Bronchial epithelial cell (primary cell): ENCODE measurements around the gene TGFBR2. TPM values are rescaled to one million over a fixed set of nuclear protein-coding genes. Genes with fewer than 3 reads are reported as not detected.
A peak's percentile ranks its signal among the peaks of the same experiment; 100 is the strongest.

Experiments used
- DNase-seq: peaks from one replicate; pipeline ENCODE4 v3.0.0-alpha.2; 2010; ENCODE audit warnings: low read depth
- FAIRE-seq: peaks from 2 replicates; lab custom pipeline; 2011; peaks lifted over from hg19 to GRCh38; lab: Jason Lieb, UNC
- H3K27me3 ChIP-seq: 2 replicates; pipeline ENCODE4 v1.5.1; 2011; ENCODE audit warnings: low read length; ENCODE audit not compliant: control insufficient read depth, insufficient read depth
- H3K36me3 ChIP-seq: 2 replicates; pipeline ENCODE4 v1.5.1; 2011; ENCODE audit warnings: low read length; ENCODE audit not compliant: control insufficient read depth, insufficient read depth
- H3K4me3 ChIP-seq: 2 replicates; pipeline ENCODE4 v1.5.1; 2011; ENCODE audit warnings: mild to moderate bottlenecking, low read depth, low read length, control low read depth
- total RNA-seq: library from RNA; depleted of rRNA; stranded (reverse); fragments of >200 nt; gene quantifications from 2 replicates; pipeline ENCODE4 v1.2.1, GENCODE V29; 2014
- TF ChIP-seq, protein P1 (sequence below): IDR thresholded peaks from 2 replicates; pipeline ENCODE4 v1.5.1; 2011; ENCODE audit warnings: mild to moderate bottlenecking, moderate library complexity, low read length, control low read depth, inconsistent platforms; ENCODE audit not compliant: insufficient read depth, severe bottlenecking

TGFBR2 gene
- total RNA-seq, 1 donor from 2014 or later: 25.5 TPM

DNA sequence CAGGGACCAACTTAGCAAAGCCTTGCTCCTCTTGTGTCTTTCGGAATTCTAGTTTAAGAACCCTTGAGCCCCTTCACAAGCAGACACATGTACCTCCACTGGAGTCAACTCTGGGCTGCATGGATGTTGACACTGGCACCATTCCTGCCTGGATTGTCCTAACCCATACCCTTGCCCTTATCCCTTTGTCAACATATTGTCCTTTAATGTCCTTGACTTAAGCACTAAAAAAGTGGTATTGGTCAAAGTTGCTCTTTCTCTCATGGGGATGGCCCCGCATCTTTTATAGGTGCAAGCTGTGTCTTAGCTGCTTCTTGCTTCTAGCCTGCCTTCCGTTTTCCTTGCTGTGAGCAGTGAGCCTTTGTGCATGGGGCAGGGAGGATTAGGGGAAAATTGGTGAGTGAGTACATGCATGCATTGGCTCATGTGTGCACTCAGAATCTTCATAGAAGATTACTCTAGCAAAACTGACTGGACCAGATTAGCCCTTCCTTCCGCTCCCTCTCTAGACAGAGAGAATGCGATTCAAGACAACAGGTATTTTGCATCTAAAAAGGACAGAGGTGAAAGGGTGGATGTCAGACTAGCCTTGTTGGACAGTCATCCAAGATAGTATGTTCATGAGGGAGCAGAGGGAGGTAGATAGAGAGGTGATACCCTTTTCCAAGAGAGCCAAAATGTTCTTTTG, 42.4 kb downstream of the TGFBR2 start:
- no peak overlapping the region for H3K4me3 ChIP-seq
- DNase-seq (no peak), FAIRE-seq (no peak)
- TF ChIP-seq, protein P1, sequence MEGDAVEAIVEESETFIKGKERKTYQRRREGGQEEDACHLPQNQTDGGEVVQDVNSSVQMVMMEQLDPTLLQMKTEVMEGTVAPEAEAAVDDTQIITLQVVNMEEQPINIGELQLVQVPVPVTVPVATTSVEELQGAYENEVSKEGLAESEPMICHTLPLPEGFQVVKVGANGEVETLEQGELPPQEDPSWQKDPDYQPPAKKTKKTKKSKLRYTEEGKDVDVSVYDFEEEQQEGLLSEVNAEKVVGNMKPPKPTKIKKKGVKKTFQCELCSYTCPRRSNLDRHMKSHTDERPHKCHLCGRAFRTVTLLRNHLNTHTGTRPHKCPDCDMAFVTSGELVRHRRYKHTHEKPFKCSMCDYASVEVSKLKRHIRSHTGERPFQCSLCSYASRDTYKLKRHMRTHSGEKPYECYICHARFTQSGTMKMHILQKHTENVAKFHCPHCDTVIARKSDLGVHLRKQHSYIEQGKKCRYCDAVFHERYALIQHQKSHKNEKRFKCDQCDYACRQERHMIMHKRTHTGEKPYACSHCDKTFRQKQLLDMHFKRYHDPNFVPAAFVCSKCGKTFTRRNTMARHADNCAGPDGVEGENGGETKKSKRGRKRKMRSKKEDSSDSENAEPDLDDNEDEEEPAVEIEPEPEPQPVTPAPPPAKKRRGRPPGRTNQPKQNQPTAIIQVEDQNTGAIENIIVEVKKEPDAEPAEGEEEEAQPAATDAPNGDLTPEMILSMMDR: no peak
- H3K27me3 ChIP-seq: no peaks in the 10 kb centered on the region
- H3K36me3 ChIP-seq: peaks cover 14% of the 10 kb centered on the region

DNA sequence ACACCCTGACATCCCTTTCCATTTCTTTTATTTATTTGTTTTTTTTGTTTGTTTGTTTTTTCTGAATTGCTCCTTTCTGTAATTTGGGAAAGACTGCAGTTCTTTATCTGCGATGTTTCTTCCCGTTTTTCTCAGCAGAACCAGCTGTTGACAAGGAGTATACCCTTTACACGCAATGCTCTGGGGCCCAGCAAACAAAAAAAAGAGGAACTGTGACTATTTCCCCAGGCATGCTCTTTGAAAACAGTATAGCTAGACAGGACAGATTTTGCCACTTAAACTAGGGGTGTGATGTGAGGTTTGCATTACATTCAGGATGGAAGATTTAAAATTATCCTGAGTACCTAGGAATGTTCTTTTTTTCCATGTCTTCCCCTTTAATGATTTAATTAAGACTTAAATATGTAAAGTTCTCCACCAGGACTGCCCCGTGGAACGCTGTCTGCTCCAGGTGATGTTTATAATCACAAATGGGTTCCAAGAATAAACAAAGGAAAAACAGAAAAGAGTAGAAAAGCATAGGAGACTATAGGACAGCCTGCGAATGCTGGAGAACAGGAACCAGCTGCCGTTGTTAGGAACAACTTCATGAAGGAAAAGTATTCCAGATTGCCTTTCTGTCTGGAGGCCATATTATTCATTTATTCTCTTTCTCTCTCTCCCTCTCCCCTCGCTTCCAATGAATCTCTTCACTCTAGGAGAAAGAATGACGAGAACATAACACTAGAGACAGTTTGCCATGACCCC, 43.3 kb downstream of the TGFBR2 start:
- Histone ChIP-seq H3K36me3 (peaks cover 13% of the 10 kb centered on the region), H3K4me3 (no peak overlapping the region), H3K27me3 (no peaks in the 10 kb centered on the region)
- TF ChIP-seq, protein P1: no peak
- FAIRE-seq: no peak
- DNase-seq: no peak

DNA sequence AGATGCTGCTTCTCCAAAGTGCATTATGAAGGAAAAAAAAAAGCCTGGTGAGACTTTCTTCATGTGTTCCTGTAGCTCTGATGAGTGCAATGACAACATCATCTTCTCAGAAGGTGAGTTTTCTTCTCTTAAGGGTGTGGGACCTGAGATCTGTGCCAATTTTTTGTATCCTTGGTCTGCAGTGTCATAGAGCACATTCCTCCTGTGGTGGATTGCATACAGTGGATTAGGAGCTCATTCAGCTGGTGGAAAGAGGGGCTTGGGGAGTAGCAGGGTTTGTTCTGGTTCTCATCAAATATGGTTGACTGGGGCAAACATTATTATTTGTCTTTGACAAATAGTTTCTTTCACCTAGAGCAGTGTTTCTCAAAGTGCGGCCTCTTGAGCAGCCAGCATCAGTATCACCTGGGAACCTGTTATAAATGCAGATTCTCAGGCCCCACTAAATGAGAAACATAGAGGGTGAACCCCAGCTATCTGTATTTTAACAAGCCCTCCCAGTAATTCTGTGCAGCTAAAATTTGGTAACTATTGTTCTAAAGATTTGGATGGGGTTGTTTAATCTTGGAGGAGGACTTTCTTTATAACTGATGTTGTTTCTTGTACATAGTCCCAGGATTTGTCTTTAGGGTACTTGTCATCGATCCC, 44.1 kb downstream of the TGFBR2 start:
- H3K27me3 ChIP-seq: no peaks in the 10 kb centered on the region
- FAIRE-seq (no peak), DNase-seq (no peak)
- H3K4me3 ChIP-seq: no peak overlapping the region
- TF ChIP-seq, protein P1: no peak
- H3K36me3 ChIP-seq: peaks cover 13% of the 10 kb centered on the region

DNA sequence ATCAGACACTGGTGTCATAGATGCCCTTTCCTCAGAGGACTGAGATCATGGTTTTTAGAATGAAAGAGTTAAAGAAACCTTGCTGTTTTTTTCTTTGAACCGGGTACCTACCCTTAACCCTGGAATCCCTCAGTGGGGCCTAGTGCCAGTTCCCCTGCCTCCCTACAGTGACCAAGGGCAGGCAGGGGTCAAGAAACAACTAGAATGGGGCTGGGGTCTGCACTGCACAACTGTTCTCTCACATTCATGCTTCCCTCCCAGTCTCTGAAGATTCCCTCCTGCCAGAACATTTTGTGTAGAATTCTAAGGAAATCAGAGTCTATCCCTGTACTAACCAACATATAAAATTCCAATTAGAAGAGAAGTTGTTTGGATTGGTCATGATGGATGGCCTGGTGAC, 47.9 kb downstream of the TGFBR2 start:
- Histone ChIP-seq H3K27me3 (no peaks in the 10 kb centered on the region), H3K4me3 (no peak overlapping the region), H3K36me3 (peaks cover 7% of the 10 kb centered on the region)
- FAIRE-seq: no peak
- TF ChIP-seq, protein P1: no peak
- DNase-seq: no peak

DNA sequence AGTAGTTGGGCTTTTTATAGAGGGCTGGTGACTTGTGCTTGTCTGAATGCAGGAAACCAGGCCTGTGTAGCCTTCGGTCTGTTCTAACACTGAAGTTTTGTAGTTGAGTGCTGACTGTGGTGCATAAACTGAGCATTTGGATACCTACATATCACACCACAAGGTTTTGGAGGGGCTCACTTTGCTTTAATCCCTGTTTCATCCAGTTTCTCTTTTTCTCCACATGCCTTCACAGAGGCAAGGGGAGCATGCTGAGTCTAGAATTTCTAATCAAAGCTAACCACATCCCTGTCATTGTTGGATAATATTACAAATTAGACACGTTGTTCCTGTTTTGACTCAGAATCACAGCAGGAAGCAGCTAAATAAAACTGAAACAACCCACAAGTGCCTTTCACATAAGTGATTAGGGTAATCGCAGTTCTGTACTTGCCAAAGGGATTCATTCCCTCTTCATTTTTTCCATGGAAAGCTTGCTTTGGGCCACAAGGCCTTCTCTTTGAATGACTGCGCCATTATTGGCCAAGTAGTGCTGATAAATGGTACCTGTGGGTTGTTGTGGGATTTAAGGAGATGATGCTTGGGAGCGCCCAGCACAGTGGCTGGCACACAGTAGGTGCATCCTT, 48.9 kb downstream of the TGFBR2 start:
- TF ChIP-seq, protein P1: no peak
- DNase-seq (peak; percentile 88), FAIRE-seq (no peak)
- Histone ChIP-seq H3K27me3 (no peaks in the 10 kb centered on the region), H3K36me3 (peaks cover 5% of the 10 kb centered on the region), H3K4me3 (no peak overlapping the region)
